ENCODE data around the gene IRAK1.
A peak's percentile ranks its signal among the peaks of the same experiment; 100 is the strongest.

IRAK1 gene

GRCh38 chrX:154032653-154033052 lies 13.0 kb upstream of the IRAK1 start:
- no peak for DNase-seq (ENCODE audit: low read depth)
- TF ChIP-seq CTCF (conservative IDR thresholded peaks at IDR 0.05; ENCODE audit: low read depth, low read length) = no peak
- H3K4me3 ChIP-seq (ENCODE audit: low read length) = no peak overlapping the region

GRCh38 chrX:154032160-154032559 lies 12.5 kb upstream of the IRAK1 start:
- DNase-seq (ENCODE audit: low read depth) = no peak
- no peak for TF ChIP-seq CTCF (conservative IDR thresholded peaks at IDR 0.05; ENCODE audit: low read depth, low read length)
- no peak overlapping the region for H3K4me3 ChIP-seq (ENCODE audit: low read length)

- no peak for TF ChIP-seq CTCF (conservative IDR thresholded peaks at IDR 0.05; ENCODE audit: low read depth, low read length)
- H3K4me3 ChIP-seq (ENCODE audit: low read length) = no peak overlapping the region
- no peak for DNase-seq (ENCODE audit: low read depth)
These were observed 11.1 kb upstream of the IRAK1 start for GRCh38 chrX:154030715-154031305.

GRCh38 chrX:154030266-154030665 lies 10.6 kb upstream of the IRAK1 start:
- no peak for TF ChIP-seq CTCF (conservative IDR thresholded peaks at IDR 0.05; ENCODE audit: low read depth, low read length)
- no peak for DNase-seq (ENCODE audit: low read depth)
- H3K4me3 ChIP-seq (ENCODE audit: low read length) = no peak overlapping the region

- peak; percentile 3 for TF ChIP-seq CTCF (conservative IDR thresholded peaks at IDR 0.05; ENCODE audit: low read depth, low read length)
- H3K4me3 ChIP-seq (ENCODE audit: low read length) = no peak overlapping the region
- DNase-seq (ENCODE audit: low read depth) = no peak
These were observed 9.7 kb upstream of the IRAK1 start for GRCh38 chrX:154029439-154029838.

- no peak for DNase-seq (ENCODE audit: low read depth)
- TF ChIP-seq CTCF (conservative IDR thresholded peaks at IDR 0.05; ENCODE audit: low read depth, low read length) = no peak
These were observed 8.9 kb upstream of the IRAK1 start for GRCh38 chrX:154028502-154029184.

GRCh38 chrX:154027986-154028385 lies 8.3 kb upstream of the IRAK1 start:
- no peak overlapping the region for H3K4me3 ChIP-seq (ENCODE audit: low read length)
- DNase-seq (ENCODE audit: low read depth) = no peak
- TF ChIP-seq CTCF (conservative IDR thresholded peaks at IDR 0.05; ENCODE audit: low read depth, low read length) = no peak

More at GRCh38 chrX:154028502-154029184, 8.9 kb upstream of the IRAK1 start:
- no peak overlapping the region for H3K4me3 ChIP-seq (ENCODE audit: low read length)

Measured in retinal pigment epithelial cell (primary cell).